Measurements from ENCODE around the gene NRN1. TPM values are rescaled to one million over a fixed set of nuclear protein-coding genes. Genes with fewer than 3 reads are reported as not detected.

The NRN1 gene, protein sequence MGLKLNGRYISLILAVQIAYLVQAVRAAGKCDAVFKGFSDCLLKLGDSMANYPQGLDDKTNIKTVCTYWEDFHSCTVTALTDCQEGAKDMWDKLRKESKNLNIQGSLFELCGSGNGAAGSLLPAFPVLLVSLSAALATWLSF
- 19.5 and 28.7 TPM in 2 replicates for total RNA-seq

DNA sequence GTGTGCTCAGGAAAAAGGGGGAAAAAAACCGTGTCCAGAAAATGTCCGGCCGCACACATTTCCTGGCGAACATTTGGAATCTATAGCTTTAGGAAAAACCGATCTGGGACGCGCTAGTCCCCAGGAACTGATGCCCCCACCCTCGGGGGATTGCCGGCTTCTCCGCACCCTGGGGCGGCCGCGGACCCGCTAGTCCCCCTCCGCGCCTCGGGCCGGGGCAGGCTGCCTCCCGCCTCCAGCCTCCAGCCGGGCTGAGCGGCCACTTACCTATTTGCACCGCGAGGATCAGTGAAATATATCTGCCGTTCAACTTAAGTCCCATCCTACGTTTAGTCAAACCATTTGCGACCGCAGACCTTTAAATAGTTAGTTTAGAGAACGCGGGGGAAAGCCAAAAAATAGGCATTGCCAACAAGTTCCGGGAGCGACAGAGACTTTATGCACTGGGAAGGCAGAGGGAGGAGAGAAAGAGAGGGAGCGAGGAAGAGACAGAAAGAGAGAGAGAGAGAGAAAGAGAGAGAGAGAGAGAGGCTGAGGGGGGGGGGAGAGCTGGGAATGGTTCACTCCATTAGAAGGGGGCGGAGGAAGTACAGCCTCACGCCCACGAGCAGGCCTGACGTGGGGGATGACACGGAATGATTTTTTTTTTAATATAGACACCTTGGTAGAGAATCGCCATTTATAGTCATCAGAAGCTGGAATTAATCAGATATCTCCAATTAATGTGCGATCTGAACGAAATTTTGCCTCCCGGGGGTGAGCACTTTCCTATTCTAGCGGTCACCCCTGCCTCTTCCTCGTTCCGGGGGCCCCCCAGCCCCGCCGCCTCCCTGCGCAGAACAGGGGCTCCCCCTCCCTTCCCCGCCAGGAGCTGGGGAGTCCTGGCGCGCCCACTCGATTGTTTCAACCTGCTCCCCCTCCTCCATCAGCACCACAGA lies at the start of gene NRN1:
Gene NRN1 (minus strand): TSS at position 498 of the 938 bp plus-strand sequence. CDS start 176 bp downstream, at position 322.

